Stomach (tissue), 4 donors: ENCODE measurements around the gene NR1D1.

Experiments used
- CTCF ChIP-seq, 7 experiments: fragments of 450-650 bp in 4 of 7; fragments of 200-600 bp in 3 of 7; sonication (generic) in 3 of 7; IDR thresholded peaks; one replicate each; pipeline ENCODE4 v1.5.1; 2016 to 2019; ENCODE audit warnings: antibody characterized with exemption in 7 of 7, control low read depth in 2 of 7, mild to moderate bottlenecking in 1 of 7
- EP300 ChIP-seq: sonication (generic); formaldehyde crosslinking; IDR thresholded peaks from one replicate; pipeline ENCODE4 v1.6.1; 2017; ENCODE audit warnings: antibody characterized with exemption
- POLR2A ChIP-seq, 4 donors: fragments of 450-650 bp; IDR thresholded peaks; one replicate each; pipeline ENCODE4 v1.6.1; 2016; ENCODE audit warnings: antibody characterized with exemption in 4 of 4, control low read depth in 2 of 4, mild to moderate bottlenecking in 1 of 4, moderate library complexity in 1 of 4
- POLR2AphosphoS5 ChIP-seq, 3 donors: sonication (generic); formaldehyde crosslinking; IDR thresholded peaks; one replicate each; pipeline ENCODE4 v1.6.1; 2016; ENCODE audit warnings: antibody characterized with exemption in 3 of 3

- TF ChIP-seq CTCF (IDR thresholded peaks at IDR 0.05) (peak in 5 of 7 experiments; percentile 70 to 89 (median 81)), POLR2AphosphoS5 (IDR thresholded peaks at IDR 0.05) (peak in 1 of 3 donors; percentile 15), EP300 (no peak), POLR2A (IDR thresholded peaks at IDR 0.05) (no peak)
Observed at GRCh38 chr17:40086150-40087044, 14.0 kb downstream of the NR1D1 start.
